Measurements from ENCODE around the gene CHST11. TPM values are rescaled to one million over a fixed set of nuclear protein-coding genes. Genes with fewer than 3 reads are reported as not detected.

Gene CHST11
- polyA plus RNA-seq, 3 donors, result 7.0 to 8.0 (median 7.5) TPM

DNA sequence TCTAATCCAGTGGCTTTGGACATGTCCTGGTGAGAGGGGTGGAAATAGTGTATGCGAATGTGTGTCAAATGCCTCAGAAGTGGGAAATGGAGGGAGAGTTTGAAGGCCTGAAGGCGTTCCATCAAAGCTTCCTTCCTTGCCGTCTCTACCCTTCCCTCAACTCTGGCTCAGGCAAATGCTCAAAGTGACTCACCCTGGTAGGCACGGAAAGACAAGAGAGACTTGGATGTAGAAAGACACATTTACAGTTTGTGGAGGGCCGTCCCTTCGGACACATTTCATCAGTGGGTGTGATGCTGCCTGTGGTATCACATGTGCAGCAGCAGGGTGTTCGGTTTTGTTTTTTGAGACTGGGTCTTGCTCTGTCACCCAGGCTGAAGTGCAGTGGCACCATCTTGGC lies 36.7 kb downstream of the CHST11 start:
- no peak for DNase-seq (ENCODE audit: extremely low read depth in 1 of 11, low read depth in 9 of 11, low spot score in 4 of 11)

GRCh38 chr12:104494137-104494792 lies 37.5 kb downstream of the CHST11 start:
- DNase-seq (ENCODE audit: extremely low read depth in 1 of 11, low read depth in 9 of 11, low spot score in 4 of 11), result no peak

DNA sequence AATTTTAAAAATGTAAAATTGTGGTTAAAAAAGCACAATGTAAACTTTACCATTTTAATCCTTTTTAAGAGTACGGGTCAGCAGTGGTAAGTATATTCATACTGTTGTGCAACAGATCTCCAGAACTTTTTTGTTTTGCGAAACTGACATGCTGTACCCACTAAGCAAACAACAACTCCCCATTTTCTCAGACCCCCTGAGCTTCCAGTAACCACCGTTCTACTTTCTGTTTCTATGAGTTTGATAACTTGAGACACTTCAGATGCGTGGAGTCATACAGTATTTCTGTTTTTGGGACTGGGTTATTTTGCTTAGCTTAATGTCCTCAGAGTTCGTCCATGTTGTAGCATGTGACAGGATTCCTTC lies 38.0 kb downstream of the CHST11 start:
- DNase-seq (ENCODE audit: extremely low read depth in 1 of 11, low read depth in 9 of 11, low spot score in 4 of 11), result no peak

GRCh38 chr12:104495786-104496185 lies 39.0 kb downstream of the CHST11 start:
- no peak for DNase-seq (ENCODE audit: extremely low read depth in 1 of 11, low read depth in 9 of 11, low spot score in 4 of 11)

GRCh38 chr12:104496336-104496735 lies 39.6 kb downstream of the CHST11 start:
- no peak for DNase-seq (ENCODE audit: extremely low read depth in 1 of 11, low read depth in 9 of 11, low spot score in 4 of 11)

DNA sequence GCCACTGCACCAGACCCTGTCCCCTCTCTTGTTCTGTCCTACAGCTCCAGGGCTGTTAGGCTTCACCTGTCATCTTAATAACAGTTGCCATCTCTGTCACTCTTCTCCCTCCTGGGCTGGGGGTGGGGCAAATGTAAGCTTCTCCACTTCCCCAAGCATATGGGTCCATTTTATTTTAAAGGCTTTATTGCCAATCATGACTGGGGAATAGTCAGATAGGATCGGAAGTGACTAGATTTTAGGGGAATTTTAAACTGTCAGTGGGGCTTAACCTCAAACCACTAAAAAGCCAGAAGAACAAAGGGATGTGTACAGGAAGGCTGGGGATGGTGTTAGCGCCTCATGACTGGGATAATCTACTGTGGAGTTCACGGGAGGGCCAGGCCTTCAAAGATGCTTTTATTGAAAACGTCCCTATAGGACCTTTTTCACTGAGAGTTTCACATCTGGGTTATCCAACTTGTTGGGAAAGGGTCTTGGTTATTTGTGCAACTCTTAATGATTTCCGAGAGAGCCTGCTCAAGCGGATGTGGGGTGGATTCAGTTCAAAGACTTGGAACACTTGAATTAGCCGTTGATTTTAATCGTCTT lies 41.6 kb downstream of the CHST11 start:
- DNase-seq (ENCODE audit: extremely low read depth in 1 of 11, low read depth in 9 of 11, low spot score in 4 of 11), result no peak

DNA sequence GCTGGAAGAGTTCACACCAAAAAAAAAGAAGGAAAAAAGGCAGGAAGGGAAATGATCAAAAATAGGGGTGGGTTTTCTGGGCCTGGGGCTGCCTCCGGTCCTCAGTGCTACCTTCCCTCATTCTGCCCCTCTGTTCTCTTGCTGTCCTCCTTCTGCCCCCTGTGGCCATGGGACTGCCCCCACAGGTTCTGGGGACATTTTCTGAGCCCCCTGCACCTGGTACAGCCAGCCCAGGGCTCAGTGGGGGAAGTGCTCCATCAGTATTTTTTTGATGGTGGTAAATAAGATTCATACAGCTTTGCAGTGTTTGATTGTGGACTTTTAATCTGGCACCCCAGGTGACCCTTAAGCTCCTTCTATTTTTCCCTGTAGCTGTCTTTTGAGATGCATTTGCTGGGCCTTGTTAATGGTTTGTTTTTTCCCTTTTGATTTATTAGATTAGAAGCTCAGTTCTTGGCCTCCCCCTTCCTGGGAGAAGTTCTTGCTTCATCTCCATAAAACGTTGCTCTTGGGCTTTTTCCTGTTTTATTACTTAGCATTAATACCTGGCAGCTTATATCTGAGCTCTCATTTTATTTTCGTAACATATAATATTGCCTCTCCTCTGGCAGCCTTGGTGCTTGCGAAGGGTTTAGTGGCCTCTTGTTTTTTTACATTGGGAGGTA lies 43.1 kb downstream of the CHST11 start:
- DNase-seq (ENCODE audit: extremely low read depth in 1 of 11, low read depth in 9 of 11, low spot score in 4 of 11), result no peak

DNA sequence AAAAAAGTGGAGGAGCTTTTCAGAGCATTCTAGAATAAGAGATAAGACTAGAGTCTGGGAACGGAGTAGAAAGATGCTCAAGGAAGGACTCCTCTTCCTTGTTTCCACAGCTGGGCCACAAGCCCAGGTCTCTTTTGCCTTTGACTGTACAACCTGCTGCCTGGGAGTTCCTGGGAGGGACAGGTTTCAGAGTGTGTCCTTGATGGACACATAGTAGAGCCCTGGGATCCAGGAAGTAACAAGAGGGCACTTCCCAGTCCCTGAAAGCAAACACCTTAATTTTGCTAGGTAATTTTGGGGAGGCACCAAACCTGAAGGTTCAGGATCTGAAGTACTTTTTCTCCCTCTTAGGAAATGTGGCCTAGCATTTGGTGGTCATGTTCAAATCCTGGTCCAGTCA lies 44.4 kb downstream of the CHST11 start:
- DNase-seq (ENCODE audit: extremely low read depth in 1 of 11, low read depth in 9 of 11, low spot score in 4 of 11), result no peak

DNA sequence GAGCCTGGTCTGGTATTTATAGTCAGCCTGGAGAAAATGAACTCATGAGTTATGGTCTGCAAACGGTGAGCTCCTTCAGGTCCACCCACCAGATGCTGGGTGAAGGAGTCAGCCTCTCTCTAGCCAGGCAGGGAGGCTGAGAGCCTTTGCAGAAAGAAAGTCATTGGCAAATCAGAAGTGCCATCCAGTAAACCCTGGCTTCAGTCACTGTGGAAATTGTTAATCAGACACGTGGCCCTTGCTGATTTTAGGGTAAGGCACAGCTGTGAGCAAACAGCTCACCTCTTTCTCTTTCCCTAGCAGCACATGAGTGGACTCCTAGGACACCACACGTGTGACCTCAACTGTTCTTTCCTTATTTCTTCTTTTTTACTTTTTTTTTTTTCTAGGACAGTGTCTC lies 44.9 kb downstream of the CHST11 start:
- no peak for DNase-seq (ENCODE audit: extremely low read depth in 1 of 11, low read depth in 9 of 11, low spot score in 4 of 11)

GRCh38 chr12:104502217-104502616 lies 45.5 kb downstream of the CHST11 start:
- DNase-seq (ENCODE audit: extremely low read depth in 1 of 11, low read depth in 9 of 11, low spot score in 4 of 11), result no peak

- no peak for DNase-seq (ENCODE audit: extremely low read depth in 1 of 11, low read depth in 9 of 11, low spot score in 4 of 11)
Observed at GRCh38 chr12:104502638-104503037, 45.9 kb downstream of the CHST11 start.

DNA sequence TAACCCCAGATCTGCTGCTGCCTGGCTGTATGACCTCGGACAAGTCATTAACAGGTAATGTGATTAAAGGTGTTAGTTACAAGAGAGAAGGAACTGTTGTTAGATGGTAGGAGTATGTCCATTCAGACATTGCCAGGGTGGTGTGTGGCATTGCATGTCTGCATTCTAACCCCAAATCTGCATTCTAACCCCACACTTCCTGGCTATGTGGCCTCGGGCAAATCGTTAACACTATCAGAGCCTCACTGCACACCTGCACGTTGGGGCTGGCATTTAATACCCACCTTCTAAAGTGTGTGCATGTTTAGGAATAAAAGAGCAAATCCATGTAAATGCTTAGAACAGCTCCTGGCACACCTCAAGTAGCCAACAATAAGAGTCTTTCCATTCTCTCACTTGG lies 46.4 kb downstream of the CHST11 start:
- no peak for DNase-seq (ENCODE audit: extremely low read depth in 1 of 11, low read depth in 9 of 11, low spot score in 4 of 11)

DNA sequence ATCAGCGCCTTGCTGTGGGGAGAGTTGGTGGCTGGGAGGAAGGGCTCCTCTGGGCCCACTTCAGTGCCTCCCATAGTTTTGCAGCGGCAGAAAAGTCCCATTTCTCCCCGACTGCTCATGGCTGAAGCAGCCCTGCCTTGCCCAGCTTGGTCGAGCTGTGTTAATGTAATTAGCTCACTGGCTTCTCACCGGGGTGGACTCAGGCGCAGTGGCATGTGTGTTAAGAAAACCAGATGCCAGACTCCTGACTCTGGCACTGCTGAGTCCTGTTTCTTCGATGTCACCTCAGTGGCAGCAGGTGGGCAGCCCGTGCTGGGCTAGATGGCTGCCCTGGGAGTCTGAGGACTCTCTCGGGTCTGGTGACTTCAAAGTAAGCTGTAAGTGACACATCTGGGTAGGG lies 47.4 kb downstream of the CHST11 start:
- no peak for DNase-seq (ENCODE audit: extremely low read depth in 1 of 11, low read depth in 9 of 11, low spot score in 4 of 11)

GRCh38 chr12:104505095-104505818 lies 48.5 kb downstream of the CHST11 start:
- no peak for DNase-seq (ENCODE audit: extremely low read depth in 1 of 11, low read depth in 9 of 11, low spot score in 4 of 11)

DNA sequence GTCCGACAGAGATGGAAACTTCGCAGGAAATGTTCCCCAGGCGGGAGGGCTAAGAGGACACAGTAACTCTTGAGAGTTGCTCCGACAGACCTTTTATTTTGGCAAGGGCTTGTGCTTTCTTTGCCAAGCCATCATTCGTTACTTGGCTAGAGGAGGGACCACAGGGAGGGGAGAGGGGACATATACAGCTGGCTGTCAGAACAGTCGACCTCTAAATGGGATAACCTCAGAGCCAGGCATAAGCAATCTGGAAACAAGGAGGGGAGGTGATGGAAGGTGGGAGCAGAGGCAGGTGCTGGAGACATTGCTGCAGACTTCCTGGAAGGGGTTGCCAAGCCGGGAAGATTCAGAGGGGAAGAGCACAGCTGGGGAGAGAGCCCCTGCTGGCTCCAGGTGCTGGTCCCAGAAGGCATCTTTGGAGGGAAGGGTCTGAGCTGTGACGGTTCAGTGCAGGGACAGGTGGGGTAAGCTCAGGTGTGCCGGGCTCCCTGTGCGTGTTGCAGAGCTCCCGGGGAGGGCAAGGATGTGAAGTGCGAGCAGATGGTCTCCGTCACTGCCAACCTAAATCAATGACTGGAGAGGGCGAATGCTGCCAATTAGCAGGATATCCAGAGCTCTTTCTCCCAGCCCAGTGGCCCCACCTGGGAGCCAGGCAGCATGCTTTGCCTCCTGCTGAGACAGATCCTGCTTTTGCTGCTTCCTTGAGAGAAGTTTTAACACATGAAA lies 50.1 kb downstream of the CHST11 start:
- DNase-seq (ENCODE audit: extremely low read depth in 1 of 11, low read depth in 9 of 11, low spot score in 4 of 11), result no peak

GRCh38 chr12:104507672-104508071 lies 50.9 kb downstream of the CHST11 start:
- DNase-seq (ENCODE audit: extremely low read depth in 1 of 11, low read depth in 9 of 11, low spot score in 4 of 11), result no peak

- no peak for DNase-seq (ENCODE audit: extremely low read depth in 1 of 11, low read depth in 9 of 11, low spot score in 4 of 11)
Observed at GRCh38 chr12:104508752-104509446, 52.2 kb downstream of the CHST11 start.

DNA sequence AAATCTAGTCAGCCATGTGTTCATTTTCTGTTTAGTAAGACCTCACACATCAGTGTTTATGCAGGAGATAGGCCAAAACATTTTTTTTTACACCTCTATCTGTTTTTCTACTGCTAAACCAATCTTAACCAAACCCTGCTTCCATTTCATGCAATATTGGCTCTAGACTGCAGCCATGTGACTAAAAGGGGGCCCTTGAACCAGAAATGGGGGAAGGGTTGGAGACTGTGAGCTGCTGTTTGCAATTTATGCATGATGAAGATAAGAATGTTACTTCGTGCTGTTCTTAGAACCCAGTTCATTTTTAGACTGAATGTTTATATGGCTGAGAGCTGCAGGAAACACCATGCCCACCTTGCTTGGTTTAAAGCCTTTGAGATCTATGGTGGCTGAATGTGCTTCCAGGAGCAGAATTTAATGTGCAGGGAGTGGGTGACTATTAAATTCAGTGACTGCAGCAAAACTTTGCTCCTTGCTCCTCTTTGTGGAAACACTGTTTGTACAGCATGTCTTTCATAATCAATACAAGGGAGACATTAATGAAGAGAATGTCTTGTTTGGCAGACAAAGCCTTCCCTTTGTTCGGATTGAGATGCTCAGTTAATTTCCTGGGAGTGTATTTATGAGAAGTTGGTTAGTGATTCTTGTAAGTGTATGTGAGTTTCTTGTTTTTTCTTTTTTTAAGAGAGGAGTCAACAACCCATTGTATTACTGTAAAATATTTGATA lies 53.6 kb downstream of the CHST11 start:
- no peak for DNase-seq (ENCODE audit: extremely low read depth in 1 of 11, low read depth in 9 of 11, low spot score in 4 of 11)
